Astrocyte (in vitro differentiated cells and primary cell): ENCODE data around the gene ARPC5.

Source experiments
- CTCF ChIP-seq: IDR thresholded peaks from 2 replicates; pipeline ENCODE4 v1.5.1; 2011; ENCODE audit warnings: low read depth, mild to moderate bottlenecking, inconsistent platforms, low read length, moderate library complexity; ENCODE audit not compliant: insufficient read depth
- EZH2 ChIP-seq: IDR thresholded peaks from 2 replicates; pipeline ENCODE4 v1.6.1; 2012; ENCODE audit warnings: mild to moderate bottlenecking, low read length, inconsistent platforms; ENCODE audit not compliant: insufficient read depth

GRCh38 chr1:183586926-183587325, 48.7 kb downstream of the ARPC5 start:
- TF ChIP-seq CTCF (no peak), EZH2 (no peak)
